ENCODE results near the gene PPP1R8.
"Not testable (repeated sequence)": the region's sequence is repeated elsewhere in the genome, so short reads cannot be mapped to it uniquely, and the experiment has no call there.

The PPP1R8 gene

DNA sequence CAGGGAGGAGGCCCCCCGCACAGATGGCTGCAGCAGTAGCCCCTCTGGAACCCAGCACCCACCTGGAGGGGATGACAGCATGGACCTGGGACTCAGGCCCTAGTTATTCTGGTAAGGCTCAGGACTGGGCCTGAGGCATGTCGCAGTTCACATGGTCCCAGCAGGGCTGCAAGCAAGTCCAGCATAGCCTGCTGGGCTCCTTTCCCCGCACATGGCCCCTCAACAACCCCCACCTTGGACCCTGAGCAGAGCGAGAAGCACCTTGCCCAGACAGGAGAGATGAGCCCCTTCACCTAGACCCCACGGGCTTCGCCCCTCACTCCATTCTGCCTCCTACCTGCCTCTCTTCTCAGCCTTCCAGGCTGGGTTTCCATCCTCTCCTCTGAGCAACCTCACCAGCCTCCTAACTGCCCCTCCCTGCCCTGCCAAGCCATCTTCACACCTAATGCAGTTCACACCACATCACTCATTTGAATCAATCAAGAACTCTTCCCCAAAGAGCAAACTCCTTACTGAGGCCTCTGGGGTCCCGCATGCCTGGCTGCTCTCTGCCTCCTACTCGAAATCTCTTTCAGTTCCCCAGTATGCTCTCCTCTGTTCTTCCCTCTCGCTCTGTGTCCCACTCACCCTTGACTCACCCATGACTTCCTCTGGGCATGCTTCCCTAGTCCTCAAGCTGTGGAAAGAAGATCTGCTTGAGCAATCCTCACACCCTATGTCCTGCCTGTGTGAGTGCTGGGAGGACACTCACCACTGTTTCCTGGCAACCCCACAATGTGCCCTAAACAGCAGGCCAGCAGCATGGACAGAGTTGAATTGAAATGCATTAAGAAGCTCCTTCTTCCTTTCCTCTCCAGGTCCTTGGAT lies 32.3 kb downstream of the PPP1R8 start:
- Histone ChIP-seq H3K9me3 (ENCODE audit: control insufficient read depth, insufficient read depth, low read depth, low read length) (no peaks in the 10 kb centered on the region), H3K27ac (ENCODE audit: low read depth, low read length) (no peak overlapping the region), H3K4me1 (ENCODE audit: control insufficient read depth, insufficient read depth, low read length) (peaks cover 23% of the 10 kb centered on the region), H3K9ac (ENCODE audit: low read length) (no peak overlapping the region), H3K36me3 (ENCODE audit: control insufficient read depth, insufficient read depth, low read length) (no peaks in the 10 kb centered on the region), H3K4me3 (ENCODE audit: low read depth, low read length) (no peak overlapping the region), H3K27me3 (ENCODE audit: control insufficient read depth, insufficient read depth, low read length) (no peaks in the 10 kb centered on the region)

DNA sequence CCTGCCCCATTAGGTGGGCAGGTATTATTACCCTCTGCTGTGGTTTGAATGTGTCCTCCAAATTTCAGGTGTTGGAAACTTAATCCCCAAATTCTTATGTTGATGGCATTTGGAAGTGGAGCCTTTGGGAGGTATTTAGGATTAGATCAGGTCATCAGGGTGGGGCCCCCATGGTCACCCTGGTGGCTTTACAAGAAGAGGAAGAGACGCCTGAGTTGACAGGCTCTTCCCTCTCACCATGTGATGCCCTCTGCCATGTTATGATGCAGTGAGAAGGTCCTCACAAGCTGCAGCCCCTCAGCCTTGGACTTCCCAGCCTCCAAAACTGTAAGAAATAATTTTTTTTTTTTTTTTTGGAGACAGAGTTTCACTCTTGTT lies 32.9 kb downstream of the PPP1R8 start:
- no peaks in the 10 kb centered on the region for H3K27me3 ChIP-seq (ENCODE audit: control insufficient read depth, insufficient read depth, low read length)
- no peak overlapping the region for H3K9ac ChIP-seq (ENCODE audit: low read length)
- no peak overlapping the region for H3K4me3 ChIP-seq (ENCODE audit: low read depth, low read length)
- H3K4me1 ChIP-seq (ENCODE audit: control insufficient read depth, insufficient read depth, low read length): peaks cover 19% of the 10 kb centered on the region
- H3K36me3 ChIP-seq (ENCODE audit: control insufficient read depth, insufficient read depth, low read length): no peaks in the 10 kb centered on the region
- H3K27ac ChIP-seq (ENCODE audit: low read depth, low read length): no peak overlapping the region
- no peaks in the 10 kb centered on the region for H3K9me3 ChIP-seq (ENCODE audit: control insufficient read depth, insufficient read depth, low read depth, low read length)

DNA sequence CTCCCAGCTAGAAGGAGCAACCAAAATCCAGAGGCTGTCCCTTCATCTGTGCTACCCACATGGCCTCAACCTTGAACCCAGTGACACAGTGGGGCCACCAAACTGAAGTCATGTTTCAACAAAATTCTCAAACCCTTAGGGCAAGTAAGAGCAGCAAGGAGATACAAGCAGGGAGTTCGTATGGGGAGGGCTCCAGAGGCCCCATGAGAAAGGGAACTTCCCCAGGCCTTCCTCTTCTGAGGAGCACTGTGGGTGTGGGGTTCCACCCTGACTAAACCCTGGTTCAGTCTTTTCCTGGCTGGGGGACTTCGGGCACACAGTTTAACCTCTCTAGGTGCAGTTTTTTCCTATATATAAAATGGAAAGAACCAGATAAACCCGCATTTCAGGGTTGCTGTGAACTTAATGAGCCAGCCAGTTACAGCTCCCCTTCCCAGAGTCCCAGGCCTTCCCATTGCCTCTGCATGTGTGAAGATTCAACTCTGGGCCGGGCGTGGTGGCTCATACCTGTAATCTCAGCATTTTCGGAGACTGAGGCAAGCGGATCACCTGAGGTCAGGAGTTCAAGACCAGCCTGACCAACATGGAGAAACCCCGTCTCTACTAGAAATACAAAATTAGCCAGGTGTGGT lies 33.8 kb downstream of the PPP1R8 start:
- H3K9me3 ChIP-seq (ENCODE audit: control insufficient read depth, insufficient read depth, low read depth, low read length): no peaks in the 10 kb centered on the region
- H3K36me3 ChIP-seq (ENCODE audit: control insufficient read depth, insufficient read depth, low read length): no peaks in the 10 kb centered on the region
- no peak overlapping the region for H3K9ac ChIP-seq (ENCODE audit: low read length)
- H3K27ac ChIP-seq (ENCODE audit: low read depth, low read length): no peak overlapping the region
- H3K4me1 ChIP-seq (ENCODE audit: control insufficient read depth, insufficient read depth, low read length): peaks cover 11% of the 10 kb centered on the region; the same call in 1 of the 2 replicates
- no peaks in the 10 kb centered on the region for H3K27me3 ChIP-seq (ENCODE audit: control insufficient read depth, insufficient read depth, low read length)
- H3K4me3 ChIP-seq (ENCODE audit: low read depth, low read length): no peak overlapping the region

DNA sequence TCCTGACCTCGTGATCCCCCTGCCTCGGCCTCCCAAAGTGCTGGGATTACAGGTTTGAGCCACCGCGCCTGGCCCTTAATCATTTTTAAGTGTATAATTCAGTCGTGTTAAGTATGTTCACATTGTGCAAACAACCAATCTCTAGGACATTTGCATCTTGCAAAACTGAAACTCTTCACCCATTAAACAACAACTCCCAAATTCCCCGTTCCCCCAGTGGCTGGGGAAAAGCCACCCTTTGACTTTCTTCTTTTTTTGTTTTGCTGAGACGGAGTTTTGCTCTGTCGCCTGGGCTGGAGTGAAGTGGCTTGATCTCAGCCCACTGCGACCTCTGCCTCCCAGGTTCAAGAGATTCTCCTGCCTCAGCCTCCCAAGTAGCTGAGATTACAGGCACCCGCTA lies 35.2 kb downstream of the PPP1R8 start:
- Histone ChIP-seq H3K4me3 (ENCODE audit: low read depth, low read length) (no peak overlapping the region), H3K27me3 (ENCODE audit: control insufficient read depth, insufficient read depth, low read length) (no peaks in the 10 kb centered on the region), H3K4me1 (ENCODE audit: control insufficient read depth, insufficient read depth, low read length) (peaks cover 10% of the 10 kb centered on the region; the same call in 1 of the 2 replicates), H3K27ac (ENCODE audit: low read depth, low read length) (no peak overlapping the region), H3K9ac (ENCODE audit: low read length) (no peak overlapping the region), H3K9me3 (ENCODE audit: control insufficient read depth, insufficient read depth, low read depth, low read length) (no peaks in the 10 kb centered on the region), H3K36me3 (ENCODE audit: control insufficient read depth, insufficient read depth, low read length) (no peaks in the 10 kb centered on the region)

DNA sequence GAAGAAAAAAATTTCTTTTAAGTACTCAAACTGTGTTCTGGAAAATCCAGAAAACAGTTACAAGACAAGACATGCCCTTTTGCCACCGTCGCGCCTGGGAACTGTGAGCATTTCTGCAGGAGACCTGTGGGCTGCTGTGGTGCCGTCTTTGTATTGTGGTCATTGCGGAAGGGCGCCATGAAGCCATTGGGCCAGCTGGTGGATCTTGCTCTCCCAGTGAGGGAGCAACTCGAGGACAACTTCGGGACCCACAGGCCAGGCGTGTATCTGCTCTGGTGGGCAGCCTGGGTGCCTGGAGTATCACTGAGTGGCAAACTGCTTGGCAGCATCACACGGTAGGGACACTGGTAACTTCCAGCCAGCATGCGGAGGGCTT lies 38.0 kb downstream of the PPP1R8 start:
- no peaks in the 10 kb centered on the region for H3K9me3 ChIP-seq (ENCODE audit: control insufficient read depth, insufficient read depth, low read depth, low read length)
- no peaks in the 10 kb centered on the region for H3K4me1 ChIP-seq (ENCODE audit: control insufficient read depth, insufficient read depth, low read length)
- H3K4me3 ChIP-seq (ENCODE audit: low read depth, low read length): no peak overlapping the region
- no peak overlapping the region for H3K27ac ChIP-seq (ENCODE audit: low read depth, low read length)
- no peaks in the 10 kb centered on the region for H3K36me3 ChIP-seq (ENCODE audit: control insufficient read depth, insufficient read depth, low read length)
- H3K27me3 ChIP-seq (ENCODE audit: control insufficient read depth, insufficient read depth, low read length): no peaks in the 10 kb centered on the region; the same call in 1 of the 2 replicates
- H3K9ac ChIP-seq (ENCODE audit: low read length): no peak overlapping the region

DNA sequence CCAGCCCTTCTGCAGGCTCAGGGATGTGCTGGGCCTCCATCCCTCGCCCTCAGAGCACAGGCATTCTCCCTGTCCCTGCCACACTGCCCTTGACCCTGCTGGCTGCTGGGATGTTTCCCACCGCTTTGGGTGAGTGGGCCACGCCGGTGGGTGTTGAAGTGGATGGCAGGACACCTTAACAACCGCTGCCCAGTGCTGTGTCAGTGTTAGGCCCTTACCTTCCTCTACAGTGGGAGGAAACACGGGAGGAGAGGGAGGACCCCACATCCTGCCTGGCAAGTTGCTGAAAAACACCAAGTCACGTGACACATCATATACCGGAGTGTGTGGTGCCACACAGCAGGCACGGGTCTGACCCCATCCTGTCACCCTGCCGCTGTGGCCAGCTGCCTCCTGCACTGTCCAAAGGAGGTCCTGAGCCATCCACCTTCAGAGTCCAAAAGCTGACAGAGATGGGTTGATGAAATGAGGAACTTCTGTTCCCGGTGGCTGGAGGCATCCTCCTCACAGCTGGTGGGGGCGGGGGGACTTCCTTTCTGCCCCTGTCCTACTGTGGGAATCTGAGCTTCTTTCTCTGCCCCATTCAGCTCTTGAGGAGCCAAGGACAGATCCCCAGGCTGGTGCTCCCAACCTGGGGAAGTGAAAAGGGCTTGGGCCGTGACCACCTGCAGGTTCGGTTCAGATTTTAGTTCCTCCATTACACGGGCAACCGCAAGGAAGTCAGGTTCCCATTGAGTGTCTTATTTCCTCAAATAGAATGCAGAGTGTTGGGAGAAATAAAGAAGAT lies 38.5 kb downstream of the PPP1R8 start:
- H3K27ac ChIP-seq (ENCODE audit: low read depth, low read length): no peak overlapping the region
- no peaks in the 10 kb centered on the region for H3K4me1 ChIP-seq (ENCODE audit: control insufficient read depth, insufficient read depth, low read length)
- no peak overlapping the region for H3K4me3 ChIP-seq (ENCODE audit: low read depth, low read length)
- no peaks in the 10 kb centered on the region for H3K9me3 ChIP-seq (ENCODE audit: control insufficient read depth, insufficient read depth, low read depth, low read length)
- H3K36me3 ChIP-seq (ENCODE audit: control insufficient read depth, insufficient read depth, low read length): no peaks in the 10 kb centered on the region
- no peak overlapping the region for H3K9ac ChIP-seq (ENCODE audit: low read length)
- H3K27me3 ChIP-seq (ENCODE audit: control insufficient read depth, insufficient read depth, low read length): no peaks in the 10 kb centered on the region; the same call in 1 of the 2 replicates

DNA sequence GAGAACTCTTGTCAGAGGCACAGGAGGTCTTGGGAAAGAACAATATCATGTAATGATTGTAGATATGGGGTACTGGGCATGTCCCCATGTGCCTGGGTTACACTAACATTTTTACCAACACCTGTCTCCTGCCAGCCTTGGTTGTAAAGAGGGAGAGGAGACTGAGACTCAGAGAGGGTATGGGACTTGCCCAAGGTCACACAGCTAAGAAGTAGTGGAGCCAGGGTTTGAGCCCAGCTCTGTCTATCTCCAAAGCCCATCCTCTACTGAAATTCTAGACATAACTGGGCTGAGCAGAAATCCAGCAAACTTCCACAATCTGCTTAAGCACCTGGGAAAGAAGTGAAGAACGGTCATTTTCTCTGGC lies 39.1 kb downstream of the PPP1R8 start:
- Histone ChIP-seq H3K27me3 (ENCODE audit: control insufficient read depth, insufficient read depth, low read length) (no peaks in the 10 kb centered on the region; the same call in 1 of the 2 replicates), H3K9ac (ENCODE audit: low read length) (no peak overlapping the region), H3K27ac (ENCODE audit: low read depth, low read length) (no peak overlapping the region), H3K4me3 (ENCODE audit: low read depth, low read length) (no peak overlapping the region), H3K36me3 (ENCODE audit: control insufficient read depth, insufficient read depth, low read length) (no peaks in the 10 kb centered on the region), H3K9me3 (ENCODE audit: control insufficient read depth, insufficient read depth, low read depth, low read length) (no peaks in the 10 kb centered on the region), H3K4me1 (ENCODE audit: control insufficient read depth, insufficient read depth, low read length) (no peaks in the 10 kb centered on the region)

DNA sequence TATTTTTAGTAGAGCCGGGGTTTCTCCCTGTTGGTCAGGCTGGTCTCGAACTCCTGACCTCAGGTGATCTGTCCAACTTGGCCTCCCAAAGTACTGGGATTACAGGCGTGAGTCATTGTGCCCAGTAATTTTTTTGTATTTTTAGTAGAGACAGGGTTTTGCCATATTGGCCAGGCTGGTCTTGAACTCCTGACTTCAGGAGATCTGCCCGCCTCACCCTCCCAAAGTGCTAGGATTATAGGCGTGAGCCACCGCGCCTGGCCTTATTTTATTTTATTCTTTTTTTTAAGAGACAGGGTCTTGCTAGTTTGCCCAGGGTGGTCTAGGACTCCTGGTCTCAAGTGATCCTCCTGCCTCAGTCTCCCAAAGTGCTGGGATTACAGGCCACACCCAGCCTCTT lies 40.5 kb downstream of the PPP1R8 start:
- not testable (repeated sequence) for H3K27ac ChIP-seq (ENCODE audit: low read depth, low read length); H3K9ac ChIP-seq (ENCODE audit: low read length); H3K9me3 ChIP-seq (ENCODE audit: control insufficient read depth, insufficient read depth, low read depth, low read length); H3K4me3 ChIP-seq (ENCODE audit: low read depth, low read length); H3K36me3 ChIP-seq (ENCODE audit: control insufficient read depth, insufficient read depth, low read length); H3K27me3 ChIP-seq (ENCODE audit: control insufficient read depth, insufficient read depth, low read length); H3K4me1 ChIP-seq (ENCODE audit: control insufficient read depth, insufficient read depth, low read length)

DNA sequence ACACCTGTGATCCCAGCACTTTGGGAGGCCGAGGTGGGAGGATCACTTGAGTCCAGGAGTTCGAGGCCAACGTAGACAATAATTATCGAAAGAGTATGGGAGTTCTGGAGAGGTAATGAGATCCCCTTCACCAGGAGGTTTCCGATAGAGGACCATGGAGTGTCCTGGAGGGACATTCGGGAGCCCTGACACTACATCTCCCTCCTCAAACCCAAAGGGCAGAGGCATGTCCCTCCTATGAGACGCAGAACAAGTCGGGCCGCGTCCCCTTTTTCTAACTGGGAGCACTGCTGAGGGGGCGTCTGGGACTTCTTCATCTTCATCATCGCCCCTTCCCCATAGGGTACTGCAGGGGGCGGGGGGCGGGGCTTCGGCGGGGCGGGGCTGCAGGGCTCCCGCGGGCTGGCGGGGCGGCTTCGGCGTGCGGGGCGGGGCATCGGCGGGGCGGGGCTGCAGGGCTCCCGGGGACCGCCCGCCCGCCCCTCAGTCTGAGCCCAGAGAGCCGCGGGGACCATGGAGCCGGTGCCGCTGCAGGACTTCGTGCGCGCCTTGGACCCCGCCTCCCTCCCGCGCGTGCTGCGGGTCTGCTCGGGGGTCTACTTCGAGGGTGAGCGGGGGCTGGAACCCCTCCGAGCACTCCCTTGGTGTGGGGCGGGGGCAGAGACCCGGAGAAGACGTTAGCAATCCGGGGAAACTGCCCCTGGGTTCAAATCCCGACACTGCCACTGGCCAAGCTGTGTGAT lies 41.6 kb downstream of the PPP1R8 start, which contains the start of gene THEMIS2:
Gene THEMIS2, plus strand, starts transcription at position 486 of the 743 bp plus-strand sequence. Its CDS starts 28 bp downstream, at position 514.
- peak within 1 kb of the TSS; percentile 75 for H3K4me3 ChIP-seq (ENCODE audit: low read depth, low read length)
- no peaks in the 10 kb centered on the region for H3K9me3 ChIP-seq (ENCODE audit: control insufficient read depth, insufficient read depth, low read depth, low read length)
- peaks cover 9% of the 10 kb centered on the region; the same call in 1 of the 2 replicates for H3K36me3 ChIP-seq (ENCODE audit: control insufficient read depth, insufficient read depth, low read length)
- H3K27ac ChIP-seq (ENCODE audit: low read depth, low read length): no peak within 1 kb of the TSS
- H3K27me3 ChIP-seq (ENCODE audit: control insufficient read depth, insufficient read depth, low read length): no peaks in the 10 kb centered on the region; the same call in 1 of the 2 replicates
- H3K9ac ChIP-seq (ENCODE audit: low read length): peak within 1 kb of the TSS; percentile 47
- H3K4me1 ChIP-seq (ENCODE audit: control insufficient read depth, insufficient read depth, low read length): no peaks in the 10 kb centered on the region

DNA sequence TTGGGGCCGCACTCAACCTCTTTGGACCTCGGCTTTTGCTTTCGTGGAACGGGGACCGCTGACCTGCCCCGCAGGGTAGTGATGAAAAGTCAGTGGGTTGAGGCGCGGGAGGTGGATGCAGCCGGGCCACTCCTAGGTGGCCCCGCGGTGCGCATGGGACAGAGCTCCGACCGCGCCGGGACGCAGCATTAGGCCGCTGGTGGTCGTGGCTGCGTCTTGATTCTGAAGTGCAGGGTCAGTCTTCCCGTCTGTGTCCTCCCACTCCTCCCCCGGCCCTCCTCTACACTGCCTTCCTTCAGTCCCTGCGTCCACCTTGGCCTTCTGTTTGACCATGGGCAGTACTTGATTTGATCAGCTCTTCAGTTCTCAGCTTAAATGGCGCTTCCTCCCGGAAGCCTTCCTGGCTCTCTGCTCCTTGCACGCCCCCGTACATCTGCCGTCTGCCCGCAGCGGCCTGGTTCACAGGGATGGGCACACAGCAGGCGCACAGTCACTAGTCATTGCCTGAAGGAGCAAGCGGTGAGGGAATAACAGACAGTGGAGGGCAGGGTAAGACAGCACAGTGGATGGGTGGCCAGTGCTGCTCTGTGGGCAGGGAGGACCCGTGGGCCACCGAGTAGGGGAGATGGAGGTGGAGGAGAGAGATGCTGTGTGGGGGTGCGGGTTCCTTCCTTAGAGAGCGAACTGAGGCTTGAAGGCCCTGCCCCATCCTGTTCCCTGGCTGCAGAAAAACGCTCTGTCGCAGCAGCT lies 42.4 kb downstream of the PPP1R8 start:
- peaks cover 9% of the 10 kb centered on the region; the same call in 1 of the 2 replicates for H3K36me3 ChIP-seq (ENCODE audit: control insufficient read depth, insufficient read depth, low read length)
- H3K27me3 ChIP-seq (ENCODE audit: control insufficient read depth, insufficient read depth, low read length): no peaks in the 10 kb centered on the region; the same call in 1 of the 2 replicates
- H3K9me3 ChIP-seq (ENCODE audit: control insufficient read depth, insufficient read depth, low read depth, low read length): no peaks in the 10 kb centered on the region
- peak overlapping the region; percentile 47 for H3K9ac ChIP-seq (ENCODE audit: low read length)
- H3K4me1 ChIP-seq (ENCODE audit: control insufficient read depth, insufficient read depth, low read length): no peaks in the 10 kb centered on the region
- no peak overlapping the region for H3K27ac ChIP-seq (ENCODE audit: low read depth, low read length)
- H3K4me3 ChIP-seq (ENCODE audit: low read depth, low read length): peak overlapping the region; percentile 75
